Measurements from ENCODE around the gene DNM1.
"Not testable (repeated sequence)": the region's sequence is repeated elsewhere in the genome, so short reads cannot be mapped to it uniquely, and the experiment has no call there.

Gene DNM1

GRCh38 chr9:128226412-128226801 lies 23.2 kb downstream of the DNM1 start:
- Histone ChIP-seq H3K9me3 (ENCODE audit: control insufficient read depth, insufficient read depth, low read length) (no peaks in the 10 kb centered on the region), H3K36me3 (ENCODE audit: control insufficient read depth, insufficient read depth, low read length) (peaks cover 13% of the 10 kb centered on the region), H3K4me3 (ENCODE audit: low read length) (no peak overlapping the region), H3K27me3 (ENCODE audit: control insufficient read depth, insufficient read depth, low read length) (no peaks in the 10 kb centered on the region), H3K27ac (ENCODE audit: low read length) (no peak overlapping the region), H3K4me1 (ENCODE audit: control insufficient read depth, insufficient read depth, low read length) (no peaks in the 10 kb centered on the region)
- DNase-seq (ENCODE audit: low read depth, low spot score) = no peak
- WGBS (ENCODE audit: insufficient coverage, insufficient read length) = no CpG with 5 or more reads among the region's 5 CpGs

GRCh38 chr9:128230897-128231296 lies 27.7 kb downstream of the DNM1 start:
- H3K36me3 ChIP-seq (ENCODE audit: control insufficient read depth, insufficient read depth, low read length); H3K4me3 ChIP-seq (ENCODE audit: low read length); DNase-seq (ENCODE audit: low read depth, low spot score); H3K27ac ChIP-seq (ENCODE audit: low read length); H3K9me3 ChIP-seq (ENCODE audit: control insufficient read depth, insufficient read depth, low read length); H3K4me1 ChIP-seq (ENCODE audit: control insufficient read depth, insufficient read depth, low read length); H3K27me3 ChIP-seq (ENCODE audit: control insufficient read depth, insufficient read depth, low read length): not testable (repeated sequence)
- no CpG with 5 or more reads among the region's 7 CpGs for WGBS (ENCODE audit: insufficient coverage, insufficient read length)

GRCh38 chr9:128231638-128232527 lies 28.7 kb downstream of the DNM1 start:
- no peak for DNase-seq (ENCODE audit: low read depth, low spot score)
- no CpG with 5 or more reads among the region's 16 CpGs for WGBS (ENCODE audit: insufficient coverage, insufficient read length)
- Histone ChIP-seq H3K4me3 (ENCODE audit: low read length) (no peak overlapping the region), H3K4me1 (ENCODE audit: control insufficient read depth, insufficient read depth, low read length) (no peaks in the 10 kb centered on the region), H3K27me3 (ENCODE audit: control insufficient read depth, insufficient read depth, low read length) (no peaks in the 10 kb centered on the region), H3K9me3 (ENCODE audit: control insufficient read depth, insufficient read depth, low read length) (no peaks in the 10 kb centered on the region), H3K27ac (ENCODE audit: low read length) (no peak overlapping the region), H3K36me3 (ENCODE audit: control insufficient read depth, insufficient read depth, low read length) (no peaks in the 10 kb centered on the region)

GRCh38 chr9:128232528-128233428 lies 29.6 kb downstream of the DNM1 start:
- H3K36me3 ChIP-seq (ENCODE audit: control insufficient read depth, insufficient read depth, low read length) = no peaks in the 10 kb centered on the region
- no peak overlapping the region for H3K4me3 ChIP-seq (ENCODE audit: low read length)
- no peak overlapping the region for H3K27ac ChIP-seq (ENCODE audit: low read length)
- no peaks in the 10 kb centered on the region for H3K4me1 ChIP-seq (ENCODE audit: control insufficient read depth, insufficient read depth, low read length)
- no peaks in the 10 kb centered on the region for H3K27me3 ChIP-seq (ENCODE audit: control insufficient read depth, insufficient read depth, low read length)
- no peaks in the 10 kb centered on the region for H3K9me3 ChIP-seq (ENCODE audit: control insufficient read depth, insufficient read depth, low read length)
- WGBS (ENCODE audit: insufficient coverage, insufficient read length) = no CpG with 5 or more reads among the region's 22 CpGs
- no peak for DNase-seq (ENCODE audit: low read depth, low spot score)

- Histone ChIP-seq H3K4me3 (ENCODE audit: low read length) (no peak overlapping the region), H3K9me3 (ENCODE audit: control insufficient read depth, insufficient read depth, low read length) (no peaks in the 10 kb centered on the region), H3K36me3 (ENCODE audit: control insufficient read depth, insufficient read depth, low read length) (no peaks in the 10 kb centered on the region), H3K27ac (ENCODE audit: low read length) (no peak overlapping the region), H3K27me3 (ENCODE audit: control insufficient read depth, insufficient read depth, low read length) (no peaks in the 10 kb centered on the region), H3K4me1 (ENCODE audit: control insufficient read depth, insufficient read depth, low read length) (no peaks in the 10 kb centered on the region)
- no peak for DNase-seq (ENCODE audit: low read depth, low spot score)
- no CpG with 5 or more reads among the region's 28 CpGs for WGBS (ENCODE audit: insufficient coverage, insufficient read length)
Observed at GRCh38 chr9:128233817-128234406, 30.7 kb downstream of the DNM1 start.

GRCh38 chr9:128242124-128242523 lies 38.9 kb downstream of the DNM1 start:
- no peak overlapping the region for H3K27ac ChIP-seq (ENCODE audit: low read length)
- H3K9me3 ChIP-seq (ENCODE audit: control insufficient read depth, insufficient read depth, low read length) = no peaks in the 10 kb centered on the region
- WGBS (ENCODE audit: insufficient coverage, insufficient read length) = no CpG with 5 or more reads among the region's 4 CpGs
- no peak overlapping the region for H3K4me3 ChIP-seq (ENCODE audit: low read length)
- H3K36me3 ChIP-seq (ENCODE audit: control insufficient read depth, insufficient read depth, low read length) = peaks cover 10% of the 10 kb centered on the region
- DNase-seq (ENCODE audit: low read depth, low spot score) = no peak
- no peaks in the 10 kb centered on the region for H3K27me3 ChIP-seq (ENCODE audit: control insufficient read depth, insufficient read depth, low read length)
- peaks cover 12% of the 10 kb centered on the region for H3K4me1 ChIP-seq (ENCODE audit: control insufficient read depth, insufficient read depth, low read length)

- no peak overlapping the region for H3K27ac ChIP-seq (ENCODE audit: low read length)
- H3K36me3 ChIP-seq (ENCODE audit: control insufficient read depth, insufficient read depth, low read length) = peaks cover 10% of the 10 kb centered on the region
- no peak overlapping the region for H3K4me3 ChIP-seq (ENCODE audit: low read length)
- peaks cover 12% of the 10 kb centered on the region for H3K4me1 ChIP-seq (ENCODE audit: control insufficient read depth, insufficient read depth, low read length)
- DNase-seq (ENCODE audit: low read depth, low spot score) = no peak
- H3K9me3 ChIP-seq (ENCODE audit: control insufficient read depth, insufficient read depth, low read length) = no peaks in the 10 kb centered on the region
- H3K27me3 ChIP-seq (ENCODE audit: control insufficient read depth, insufficient read depth, low read length) = no peaks in the 10 kb centered on the region
- WGBS (ENCODE audit: insufficient coverage, insufficient read length) = no CpG with 5 or more reads among the region's 7 CpGs
Observed at GRCh38 chr9:128242828-128243214, 39.6 kb downstream of the DNM1 start.

GRCh38 chr9:128243215-128244018 lies 40.2 kb downstream of the DNM1 start:
- Histone ChIP-seq H3K9me3 (ENCODE audit: control insufficient read depth, insufficient read depth, low read length) (no peaks in the 10 kb centered on the region), H3K27me3 (ENCODE audit: control insufficient read depth, insufficient read depth, low read length) (no peaks in the 10 kb centered on the region), H3K4me3 (ENCODE audit: low read length) (no peak overlapping the region), H3K27ac (ENCODE audit: low read length) (no peak overlapping the region), H3K36me3 (ENCODE audit: control insufficient read depth, insufficient read depth, low read length) (peaks cover 10% of the 10 kb centered on the region), H3K4me1 (ENCODE audit: control insufficient read depth, insufficient read depth, low read length) (peaks cover 12% of the 10 kb centered on the region)
- 100% methylated on average over 1 of the region's 13 CpGs for WGBS (ENCODE audit: insufficient coverage, insufficient read length)
- no peak for DNase-seq (ENCODE audit: low read depth, low spot score)

- Histone ChIP-seq H3K4me1 (ENCODE audit: control insufficient read depth, insufficient read depth, low read length) (peaks cover 12% of the 10 kb centered on the region), H3K27ac (ENCODE audit: low read length) (no peak overlapping the region), H3K9me3 (ENCODE audit: control insufficient read depth, insufficient read depth, low read length) (no peaks in the 10 kb centered on the region), H3K27me3 (ENCODE audit: control insufficient read depth, insufficient read depth, low read length) (no peaks in the 10 kb centered on the region), H3K36me3 (ENCODE audit: control insufficient read depth, insufficient read depth, low read length) (peaks cover 9% of the 10 kb centered on the region), H3K4me3 (ENCODE audit: low read length) (no peak overlapping the region)
- WGBS (ENCODE audit: insufficient coverage, insufficient read length) = no CpG with 5 or more reads among the region's 13 CpGs
- no peak for DNase-seq (ENCODE audit: low read depth, low spot score)
Observed at GRCh38 chr9:128244091-128244836, 41.1 kb downstream of the DNM1 start.

Measured in iPS DF 6.9 (cell line).